Measurements from ENCODE around the gene TUBB. TPM values are rescaled to one million over a fixed set of nuclear protein-coding genes. Genes with fewer than 3 reads are reported as not detected.

TUBB gene
- 1,001 and 1,002 TPM in 2 replicates for total RNA-seq

- intact Hi-C loops (cut with micrococcal nuclease): loop anchor here (2.0 to 10.0 kb wide), 3 partner anchors 17 to 795 kb away; no protein-coding TSS in a partner anchor
- peak; percentile 95 for DNase-seq (ENCODE audit: low spot score)
- Mint-ChIP-seq H3K4me3 (peak within 1 kb of the TSS; percentile 95), H3K27ac (peak within 1 kb of the TSS; percentile 83), H3K9me3 (no peaks in the 10 kb centered on the region), H3K27me3 (ENCODE audit: insufficient read depth) (no peaks in the 10 kb centered on the region), H3K36me3 (ENCODE audit: low read depth) (peaks cover 54% of the 10 kb centered on the region), H3K4me1 (ENCODE audit: low read depth) (peaks cover 59% of the 10 kb centered on the region)
Observed at GRCh38 chr6:30719791-30720737, at the start of gene TUBB. TSS of gene TUBB (plus strand) at chr6:30720352. CDS start at chr6:30720507, 155 bp downstream.

- peaks cover 24% of the 10 kb centered on the region for H3K36me3 Mint-ChIP-seq (ENCODE audit: low read depth)
- DNase-seq (ENCODE audit: low spot score): no peak
- H3K9me3 Mint-ChIP-seq: no peaks in the 10 kb centered on the region
- H3K27me3 Mint-ChIP-seq (ENCODE audit: insufficient read depth): no peaks in the 10 kb centered on the region
- intact Hi-C loops (cut with micrococcal nuclease): loop anchor here (5.0 kb wide), 3 partner anchors 189 to 324 kb away; partner anchors contain the start of genes GTF2H4 and RPP21
- H3K27ac Mint-ChIP-seq: peak overlapping the region; percentile 25
- peak overlapping the region; percentile 87 for H3K4me3 Mint-ChIP-seq
- H3K4me1 Mint-ChIP-seq (ENCODE audit: low read depth): peaks cover 38% of the 10 kb centered on the region
Observed at GRCh38 chr6:30670760-30671527, 49.2 kb upstream of the TUBB start.

GRCh38 chr6:30672445-30673253 lies 47.5 kb upstream of the TUBB start, which contains the start of gene DHX16:
TSS of gene DHX16 (minus strand) at chr6:30673006. CDS start at chr6:30672841, 165 bp downstream.
- peaks cover 28% of the 10 kb centered on the region for H3K4me1 Mint-ChIP-seq (ENCODE audit: low read depth)
- H3K36me3 Mint-ChIP-seq (ENCODE audit: low read depth): peaks cover 31% of the 10 kb centered on the region
- H3K4me3 Mint-ChIP-seq: peak within 1 kb of the TSS; percentile 87
- DNase-seq (ENCODE audit: low spot score): peak; percentile 85
- peak within 1 kb of the TSS; percentile 76 for H3K27ac Mint-ChIP-seq
- H3K27me3 Mint-ChIP-seq (ENCODE audit: insufficient read depth): no peaks in the 10 kb centered on the region
- H3K9me3 Mint-ChIP-seq: no peaks in the 10 kb centered on the region
- intact Hi-C loops (cut with micrococcal nuclease): loop anchor here (1.0 to 5.0 kb wide), 8 partner anchors 10 to 325 kb away; partner anchors contain the start of genes ATAT1, C6orf136, GTF2H4 and MDC1

GRCh38 chr6:30676660-30677285 lies 43.4 kb upstream of the TUBB start:
- peaks cover 37% of the 10 kb centered on the region for H3K4me1 Mint-ChIP-seq (ENCODE audit: low read depth)
- peaks cover 46% of the 10 kb centered on the region for H3K36me3 Mint-ChIP-seq (ENCODE audit: low read depth)
- no peak for DNase-seq (ENCODE audit: low spot score)
- peak overlapping the region; percentile 20 for H3K4me3 Mint-ChIP-seq
- H3K27ac Mint-ChIP-seq: no peak overlapping the region
- H3K27me3 Mint-ChIP-seq (ENCODE audit: insufficient read depth): no peaks in the 10 kb centered on the region
- intact Hi-C loops (cut with micrococcal nuclease): no loop called here
- H3K9me3 Mint-ChIP-seq: no peaks in the 10 kb centered on the region

GRCh38 chr6:30678964-30679726 lies 41.0 kb upstream of the TUBB start:
- Mint-ChIP-seq H3K27ac (peak overlapping the region; percentile 90), H3K4me3 (peak overlapping the region; percentile 94), H3K4me1 (ENCODE audit: low read depth) (peaks cover 26% of the 10 kb centered on the region), H3K27me3 (ENCODE audit: insufficient read depth) (no peaks in the 10 kb centered on the region), H3K36me3 (ENCODE audit: low read depth) (peaks cover 64% of the 10 kb centered on the region), H3K9me3 (no peaks in the 10 kb centered on the region)
- intact Hi-C loops (cut with micrococcal nuclease): loop anchor here (1.0 kb wide), 5 partner anchors 12 to 408 kb away; no protein-coding TSS in a partner anchor
- DNase-seq (ENCODE audit: low spot score): peak; percentile 85

GRCh38 chr6:30679765-30680535 lies 40.2 kb upstream of the TUBB start:
- intact Hi-C loops (cut with micrococcal nuclease): loop anchor here (1.0 to 10.0 kb wide), 8 partner anchors 11 to 812 kb away; partner anchors contain the start of genes POLR1H, PPP1R11 and TRIM39
- Mint-ChIP-seq H3K4me3 (peak overlapping the region; percentile 94), H3K4me1 (ENCODE audit: low read depth) (peaks cover 28% of the 10 kb centered on the region), H3K27ac (peak overlapping the region; percentile 72), H3K36me3 (ENCODE audit: low read depth) (peaks cover 70% of the 10 kb centered on the region), H3K9me3 (no peaks in the 10 kb centered on the region), H3K27me3 (ENCODE audit: insufficient read depth) (no peaks in the 10 kb centered on the region)
- no peak for DNase-seq (ENCODE audit: low spot score)

- Mint-ChIP-seq H3K27me3 (ENCODE audit: insufficient read depth) (no peaks in the 10 kb centered on the region), H3K4me3 (peak overlapping the region; percentile 94), H3K9me3 (no peaks in the 10 kb centered on the region), H3K27ac (peak overlapping the region; percentile 92), H3K36me3 (ENCODE audit: low read depth) (peaks cover 70% of the 10 kb centered on the region), H3K4me1 (ENCODE audit: low read depth) (peaks cover 35% of the 10 kb centered on the region)
- no peak for DNase-seq (ENCODE audit: low spot score)
- intact Hi-C loops (cut with micrococcal nuclease): loop anchor here (1.0 to 10.0 kb wide), 10 partner anchors 8 to 811 kb away; partner anchors contain the start of genes DHX16, MDC1, MRPS18B and NRM
Observed at GRCh38 chr6:30681766-30682142, 38.4 kb upstream of the TUBB start.

- intact Hi-C loops (cut with micrococcal nuclease): loop anchor here (1.0 to 10.0 kb wide), 10 partner anchors 8 to 810 kb away; partner anchors contain the start of genes DHX16, MDC1, MRPS18B and NRM
- peak; percentile 86 for DNase-seq (ENCODE audit: low spot score)
- no peaks in the 10 kb centered on the region for H3K9me3 Mint-ChIP-seq
- H3K36me3 Mint-ChIP-seq (ENCODE audit: low read depth): peaks cover 66% of the 10 kb centered on the region
- no peaks in the 10 kb centered on the region for H3K27me3 Mint-ChIP-seq (ENCODE audit: insufficient read depth)
- peak overlapping the region; percentile 92 for H3K27ac Mint-ChIP-seq
- peak overlapping the region; percentile 94 for H3K4me3 Mint-ChIP-seq
- H3K4me1 Mint-ChIP-seq (ENCODE audit: low read depth): peaks cover 35% of the 10 kb centered on the region
Observed at GRCh38 chr6:30682143-30683117, 37.7 kb upstream of the TUBB start.

- no peak for DNase-seq (ENCODE audit: low spot score)
- intact Hi-C loops (cut with micrococcal nuclease): loop anchor here (2.0 to 10.0 kb wide), 4 partner anchors 231 to 809 kb away; partner anchors contain the start of genes POLR1H, PPP1R11, TRIM39 and VARS2
- peaks cover 44% of the 10 kb centered on the region for H3K4me1 Mint-ChIP-seq (ENCODE audit: low read depth)
- peak overlapping the region; percentile 94 for H3K4me3 Mint-ChIP-seq
- no peaks in the 10 kb centered on the region for H3K9me3 Mint-ChIP-seq
- H3K36me3 Mint-ChIP-seq (ENCODE audit: low read depth): peaks cover 66% of the 10 kb centered on the region
- peak overlapping the region; percentile 92 for H3K27ac Mint-ChIP-seq
- no peaks in the 10 kb centered on the region for H3K27me3 Mint-ChIP-seq (ENCODE audit: insufficient read depth)
Observed at GRCh38 chr6:30683183-30683979, 36.8 kb upstream of the TUBB start.

Data from activated T-helper 1 cell treated with anti-CD3 and anti-CD28 coated beads, Interleukin-12 subunit alpha, Interleukin-12 subunit beta, Interleukin-2, Interleukin-4 antibody, amounts not matched to agents 30 ng/mL and 10 ng/mL and 1 ng/mL, durations not matched to agents 14 hours and 24 hours and 36 hours (primary cell).